D721Med (cell line): ENCODE measurements around the gene SYS1.
A peak's percentile ranks its signal among the peaks of the same experiment; 100 is the strongest.

Source experiments
- DNase-seq: peaks from one replicate; pipeline ENCODE4 v3.0.0; 2011; ENCODE audit warnings: low spot score; ENCODE audit not compliant: insufficient read length
- FAIRE-seq: peaks from 2 replicates; lab custom pipeline; 2011; peaks lifted over from hg19 to GRCh38; lab: Jason Lieb, UNC
- TF ChIP-seq, protein P1 (sequence below): IDR thresholded peaks from 2 replicates; pipeline ENCODE4 v1.5.1; 2012; ENCODE audit warnings: mild to moderate bottlenecking, control low read depth; ENCODE audit not compliant: insufficient read depth; ENCODE audit errors: missing control alignments

Gene SYS1

DNA sequence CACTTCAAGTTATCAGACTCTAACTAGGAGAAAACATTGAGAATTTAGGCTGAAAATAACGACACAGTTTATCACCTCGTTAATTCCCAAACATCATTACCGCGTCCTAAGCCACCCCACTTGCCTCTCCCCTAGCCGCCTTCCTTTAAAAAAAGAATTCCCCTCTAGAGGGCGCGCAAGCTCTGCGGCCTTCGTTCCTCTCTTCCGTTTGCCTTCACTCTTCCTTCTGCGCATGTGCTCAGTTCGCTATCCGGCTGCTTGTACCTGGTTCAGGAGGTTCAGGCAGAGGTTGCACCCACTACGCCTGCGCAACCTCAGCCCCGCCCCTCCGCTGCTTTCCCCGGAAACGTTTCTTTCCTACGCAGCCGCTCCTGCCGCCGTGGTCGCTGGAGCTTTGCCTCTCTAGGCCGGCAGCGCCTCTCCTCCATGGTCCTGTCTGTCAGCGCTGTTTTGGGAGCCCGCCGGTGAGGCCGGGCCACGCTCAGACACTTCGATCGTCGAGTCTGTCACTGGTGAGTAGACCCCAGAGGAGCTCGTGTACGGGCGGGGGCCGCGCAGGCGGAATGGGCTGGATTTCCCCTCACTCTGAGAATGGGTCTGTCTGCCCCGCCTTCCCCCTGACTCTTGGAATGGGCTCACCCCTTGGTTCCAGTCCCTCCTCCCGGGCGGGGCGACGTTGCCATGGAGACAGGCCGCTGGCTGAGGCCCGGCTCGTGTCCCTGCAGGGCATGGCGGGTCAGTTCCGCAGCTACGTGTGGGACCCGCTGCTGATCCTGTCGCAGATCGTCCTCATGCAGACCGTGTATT lies at the start of gene SYS1:
SYS1 (plus strand) TSS at position 353 of the 807 bp plus-strand sequence; CDS start at position 729, 376 bp downstream.
- FAIRE-seq (no peak), DNase-seq (peak; percentile 87)

DNA sequence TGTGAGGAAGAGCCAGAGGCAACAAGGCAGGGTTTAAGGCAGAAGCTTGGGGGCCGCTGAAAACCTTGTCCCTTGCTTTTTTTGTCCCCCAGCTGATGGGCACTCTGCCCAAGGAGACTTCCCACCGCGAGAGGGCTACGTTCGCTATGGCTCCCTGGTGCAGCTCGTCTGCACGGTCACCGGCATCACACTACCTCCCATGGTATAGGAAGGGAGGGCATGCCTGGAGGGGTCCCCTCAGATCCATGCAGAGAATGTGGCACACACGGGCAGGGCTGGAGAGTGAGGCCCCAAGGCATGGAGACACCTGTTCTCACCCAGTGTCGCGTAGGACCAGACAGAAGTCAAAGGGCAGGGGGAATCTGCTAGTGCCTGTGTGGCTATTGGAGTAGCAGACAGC lies 49.0 kb upstream of the SYS1 start:
- TF ChIP-seq, protein P1, sequence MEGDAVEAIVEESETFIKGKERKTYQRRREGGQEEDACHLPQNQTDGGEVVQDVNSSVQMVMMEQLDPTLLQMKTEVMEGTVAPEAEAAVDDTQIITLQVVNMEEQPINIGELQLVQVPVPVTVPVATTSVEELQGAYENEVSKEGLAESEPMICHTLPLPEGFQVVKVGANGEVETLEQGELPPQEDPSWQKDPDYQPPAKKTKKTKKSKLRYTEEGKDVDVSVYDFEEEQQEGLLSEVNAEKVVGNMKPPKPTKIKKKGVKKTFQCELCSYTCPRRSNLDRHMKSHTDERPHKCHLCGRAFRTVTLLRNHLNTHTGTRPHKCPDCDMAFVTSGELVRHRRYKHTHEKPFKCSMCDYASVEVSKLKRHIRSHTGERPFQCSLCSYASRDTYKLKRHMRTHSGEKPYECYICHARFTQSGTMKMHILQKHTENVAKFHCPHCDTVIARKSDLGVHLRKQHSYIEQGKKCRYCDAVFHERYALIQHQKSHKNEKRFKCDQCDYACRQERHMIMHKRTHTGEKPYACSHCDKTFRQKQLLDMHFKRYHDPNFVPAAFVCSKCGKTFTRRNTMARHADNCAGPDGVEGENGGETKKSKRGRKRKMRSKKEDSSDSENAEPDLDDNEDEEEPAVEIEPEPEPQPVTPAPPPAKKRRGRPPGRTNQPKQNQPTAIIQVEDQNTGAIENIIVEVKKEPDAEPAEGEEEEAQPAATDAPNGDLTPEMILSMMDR, result no peak
- no peak for FAIRE-seq

More for the DNA sequence above, at the start of gene SYS1:
- TF ChIP-seq, protein P1, result peak; percentile 96

GRCh38 chr20:45315672-45316071 lies 47.3 kb upstream of the SYS1 start:
- FAIRE-seq (no peak), DNase-seq (no peak)
- TF ChIP-seq, protein P1, result no peak

More for the DNA sequence above, 49.0 kb upstream of the SYS1 start:
- DNase-seq, result no peak

GRCh38 chr20:45316150-45317080 lies 46.5 kb upstream of the SYS1 start:
- no peak for DNase-seq
- TF ChIP-seq, protein P1, result no peak

DNA sequence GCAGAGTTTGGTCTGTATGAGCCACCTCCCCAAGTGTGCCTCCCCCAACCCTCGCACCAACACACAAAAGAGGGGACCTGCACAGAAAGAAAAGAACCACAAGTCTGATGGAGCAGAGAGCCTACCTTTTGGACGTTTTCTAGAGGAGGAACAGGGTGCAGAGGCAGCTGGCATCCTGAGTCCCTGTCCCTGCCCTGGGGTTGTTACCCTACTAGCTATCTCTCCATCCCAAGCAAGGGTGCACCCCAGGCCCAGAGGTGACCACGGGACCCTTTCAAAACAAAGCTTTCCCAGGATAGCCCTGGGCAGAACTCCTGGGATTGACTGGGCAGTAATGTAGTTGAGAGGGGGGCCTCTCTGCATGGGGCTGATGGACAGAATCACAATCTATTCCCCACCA lies 45.1 kb upstream of the SYS1 start:
- FAIRE-seq, result no peak
- TF ChIP-seq, protein P1, result no peak

More at GRCh38 chr20:45316150-45317080, 46.5 kb upstream of the SYS1 start:
- no peak for FAIRE-seq

GRCh38 chr20:45318386-45318939 lies 44.5 kb upstream of the SYS1 start:
- DNase-seq (no peak), FAIRE-seq (no peak)
- TF ChIP-seq, protein P1, result no peak

More for the DNA sequence above, 45.1 kb upstream of the SYS1 start:
- no peak for DNase-seq
